Ovary (tissue), 9 donors: ENCODE measurements around the gene NKAIN2. TPM values are rescaled to one million over a fixed set of nuclear protein-coding genes. Genes with fewer than 3 reads are reported as not detected.

Experiments
- DNase-seq, 5 donors: peaks; one replicate each; pipeline ENCODE4 v3.0.0-alpha.2; 2019 to 2020
- H3K27ac ChIP-seq, 2 donors: fragments of 200-600 bp; one replicate each; pipeline versions ENCODE4 v1.5.1 to v1.8.0; 2019 to 2022
- H3K27me3 ChIP-seq: fragments of 200-600 bp; one replicate; pipeline ENCODE4 v1.8.0; 2022
- H3K36me3 ChIP-seq: fragments of 200-600 bp; sonication (generic); one replicate; pipeline ENCODE4 v1.5.1; 2019
- H3K4me1 ChIP-seq: one replicate; pipeline ENCODE4 v1.8.1; 2013; ENCODE audit warnings: mild to moderate bottlenecking, moderate library complexity; ENCODE audit not compliant: insufficient read depth
- H3K4me3 ChIP-seq: fragments of 200-600 bp; sonication (generic); one replicate; pipeline ENCODE4 v1.5.1; 2017
- H3K9me3 ChIP-seq, 2 donors: fragments of 200-600 bp in 1 of 2; sonication (generic) in 1 of 2; one replicate each; pipeline versions ENCODE4 v1.5.1 to v1.8.1; 2013 to 2019; ENCODE audit warnings: mild to moderate bottlenecking in 1 of 2, moderate library complexity in 1 of 2
- CTCF ChIP-seq, 3 donors: fragments of 450-650 bp in 2 of 3; fragments of 200-600 bp in 1 of 3; IDR thresholded peaks; one replicate each; pipeline versions ENCODE4 v1.5.1 to v1.8.0; 2016 to 2022; ENCODE audit warnings: antibody characterized with exemption in 3 of 3, mild to moderate bottlenecking in 1 of 3
- EP300 ChIP-seq: sonication (generic); formaldehyde crosslinking; IDR thresholded peaks from one replicate; pipeline ENCODE4 v1.6.1; 2017; ENCODE audit warnings: antibody characterized with exemption
- POLR2A ChIP-seq: fragments of 450-650 bp; IDR thresholded peaks from one replicate; pipeline ENCODE4 v1.6.1; 2017; ENCODE audit warnings: antibody characterized with exemption, mild to moderate bottlenecking, moderate library complexity
- WGBS, 3 donors: extraction: QIAGEN DNeasy Blood & Tissue Kit in 1 of 3; methylation state at CpG; one replicate each; pipeline versions ENCODE4 v1.1.5 to v1.1.7; 2013 to 2017; 5-methylcytosine and 5-hydroxymethylcytosine counted together
- intact Hi-C, 4 donors: fragments of 100-400 bp; cut with DNase I; formaldehyde crosslinking; loops; one replicate each; pipeline versions ENCODE4 v1.11.0 to v1.15.1; 2022 to 2023
- polyA plus RNA-seq, 2 donors: library from polyadenylated mRNA; stranded (reverse); fragments of 200-250 nt in 1 of 2; fragments of 350-450 nt in 1 of 2; fragmentation: Illumina TruSeq in 1 of 2; extraction: RNeasy Lipid Tissue Mini Kit (QIAGEN cat#74804) in 1 of 2; gene quantifications; one replicate each; pipeline ENCODE4 v1.2.3, GENCODE V29; 2013 to 2014
- total RNA-seq, 7 donors: library from RNA; depleted of rRNA in 2 of 7; stranded (reverse); fragments of >200 nt in 2 of 7; fragmentation: NEBNext Ultra II Directional in 3 of 7; extraction: Animal tissue kit (Norgen Biotek cat#: 25700) in 3 of 7; gene quantifications; one replicate each; pipeline versions ENCODE4 v1.1.0 to v1.2.4, GENCODE V29; 2016 to 2023
- donor health status: DM: no; HTN: no; CAD: no; lungs with moderate emphysema.
- donor health status: DM: no; HTN: no; CAD: no.
- donor health status: Bipolar disorder and iron deficiency.
- donor health status: DM: yes; HTN: yes; CAD: no.
- donor health status: DM: no; HTN: no; CAD: no.
- donor health status: DM: yes; HTN: yes; CAD: no.

NKAIN2 gene
- total and polyA plus RNA-seq, 9 donors: 0.13 to 1.0 (median 0.40) TPM; not detected in 4

- Histone ChIP-seq H3K36me3 (no peaks in the 10 kb centered on the region), H3K4me3 (no peak overlapping the region), H3K27me3 (no peaks in the 10 kb centered on the region), H3K27ac (no peak overlapping the region), H3K4me1 (no peaks in the 10 kb centered on the region), H3K9me3 (no peaks in the 10 kb centered on the region)
- intact Hi-C loops: loop anchor here in 2 of 4 donors (5.0 kb wide), 1 partner anchor 240 kb away; no protein-coding TSS in a partner anchor
- no peak for TF ChIP-seq CTCF (IDR thresholded peaks at IDR 0.05)
- no peak for TF ChIP-seq POLR2A
- TF ChIP-seq EP300: no peak
- 70 to 77% (median 76%) methylated on average over 4 of the region's 4 CpGs for WGBS, 3 donors
- no peak for DNase-seq
Measured at GRCh38 chr6:124872361-124873065, 1068.8 kb downstream of the NKAIN2 start.

GRCh38 chr6:124873066-124873410 is 1069.4 kb downstream of the NKAIN2 start:
- intact Hi-C loops: loop anchor here in 2 of 4 donors (5.0 kb wide), 1 partner anchor 239 kb away; no protein-coding TSS in a partner anchor
- H3K9me3 ChIP-seq: no peaks in the 10 kb centered on the region
- no peak for DNase-seq
- H3K36me3 ChIP-seq: no peaks in the 10 kb centered on the region
- 80 to 84% (median 84%) methylated on average over 3 of the region's 3 CpGs for WGBS, 3 donors
- H3K4me1 ChIP-seq: no peaks in the 10 kb centered on the region
- no peak overlapping the region for H3K4me3 ChIP-seq
- H3K27me3 ChIP-seq: no peaks in the 10 kb centered on the region
- no peak overlapping the region for H3K27ac ChIP-seq
- TF ChIP-seq CTCF (IDR thresholded peaks at IDR 0.05): no peak
- no peak for TF ChIP-seq EP300
- no peak for TF ChIP-seq POLR2A

Other genes with a start within 250 kb of the NKAIN2 start
- gene TRDN, start 166.9 kb upstream of the NKAIN2 start, total RNA-seq: 1 to 10 TPM in 3 of 7 donors, under 1 TPM in 3, not detected in 1; under 0.01 to 5.7 (median 1.3) TPM
- gene TRDN, start 166.9 kb upstream of the NKAIN2 start, polyA plus RNA-seq: 1 to 10 TPM in 1 of 2 donors, under 1 TPM in 1; 0.12 to 7.8 TPM